Measurements from ENCODE around the gene MERTK. TPM values are rescaled to one million over a fixed set of nuclear protein-coding genes. Genes with fewer than 3 reads are reported as not detected.

MERTK gene
- total and polyA plus RNA-seq, 2 of the 13 experiments (the other 11 are each of a cell fraction or from before 2014, with no cell fraction given): 37.3 to 44.7 TPM

- in situ Hi-C loops (cut with HindIII; ENCODE audit: extremely low pct_ligation_motif_present, low pct_unique_long_range_greater_than_20kb): no loop called here
- intact Hi-C loops (cut with micrococcal nuclease; ENCODE audit: unreplicated experiment): no loop called here
- POLR2A ChIA-PET: no interaction called here
- H3K36me3 ChIP-seq (replicated peaks in 1 of 2; ENCODE audit: control insufficient read depth in 1 of 2, insufficient read depth in 2 of 2, low read length in 2 of 2): peaks cover 27 to 79% of the 10 kb centered on the region in 2 experiments
- H3K4me1 ChIP-seq (ENCODE audit: insufficient read depth, low read length): no peaks in the 10 kb centered on the region
- no peak overlapping the region for H3K4me3 ChIP-seq (replicated peaks in 1 of 3; ENCODE audit: insufficient read depth in 1 of 3, low read depth in 2 of 3, low read length in 3 of 3)
- TSS peak; percentile 4 for BruUV-seq (replicated peaks)
- TF ChIP-seq MAFK (conservative IDR thresholded peaks at IDR 0.05 in 1 of 2, IDR thresholded peaks at IDR 0.05 in 1 of 2; ENCODE audit: low read length in 2 of 2): peak; percentile 90 to 95
- TF ChIP-seq ZSCAN20 (CRISPR knock-in tag; IDR thresholded peaks at IDR 0.05; ENCODE audit: borderline replicate concordance): no peak
- peak; percentile 92 for TF ChIP-seq MAFF (IDR thresholded peaks at IDR 0.05; ENCODE audit: low read depth, low read length)
- TF ChIP-seq ZNF549 (CRISPR knock-in tag; IDR thresholded peaks at IDR 0.05): no peak
- no peak overlapping the region for H3K9ac ChIP-seq (ENCODE audit: insufficient read depth, low read depth, low read length)
- no peak for ATAC-seq
- H3K27me3 ChIP-seq (ENCODE audit: control insufficient read depth in 1 of 2, insufficient read depth in 2 of 2, low read length in 2 of 2): no peaks in the 10 kb centered on the region
- H3K27ac ChIP-seq (ENCODE audit: extremely low read length, insufficient read depth, low read length): no peak overlapping the region
- FAIRE-seq: no peak
- no peaks in the 10 kb centered on the region for H4K20me1 ChIP-seq (ENCODE audit: insufficient read depth, low read length)
- CTCF ChIA-PET (ENCODE audit: low intra/inter-chr PET ratio, low total read pairs): no interaction called here
- no peak for DNase-seq (ENCODE audit: low spot score)
- H3K9me3 ChIP-seq (ENCODE audit: low read length): no peaks in the 10 kb centered on the region
- H3K79me2 ChIP-seq (ENCODE audit: insufficient read depth, low read length): no peaks in the 10 kb centered on the region
- 71% methylated on average over 2 of the region's 2 CpGs for WGBS (ENCODE audit: low lambda C conversion rate)
- no peak overlapping the region for H2AFZ ChIP-seq (ENCODE audit: low read length)
- no peak overlapping the region for H3K4me2 ChIP-seq (ENCODE audit: low read depth, low read length)
These were observed 110.6 kb downstream of the MERTK start for GRCh38 chr2:112008910-112009485.

DNA sequence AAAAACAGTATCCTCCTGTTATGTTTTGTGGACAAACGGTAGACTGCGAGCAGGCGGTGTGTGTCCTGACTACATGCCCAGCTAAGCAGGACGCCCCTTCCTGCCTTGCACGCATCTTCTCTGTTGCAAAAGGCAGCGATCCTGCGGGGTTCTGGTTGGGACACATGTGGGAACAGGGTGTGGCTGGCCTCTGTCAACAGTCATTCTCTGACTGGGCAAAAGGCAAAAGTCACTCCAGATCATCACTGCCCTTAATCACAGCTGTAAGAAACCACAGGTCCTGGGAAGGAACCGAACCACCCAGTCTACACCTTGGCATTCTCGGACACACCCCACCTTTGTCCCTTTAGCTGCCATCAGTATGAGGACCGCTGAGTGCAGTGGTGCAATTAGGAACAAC lies 112.3 kb downstream of the MERTK start:
- intact Hi-C loops (cut with micrococcal nuclease; ENCODE audit: unreplicated experiment): no loop called here
- BruUV-seq (replicated peaks): no TSS peak

More for the DNA sequence above, 112.3 kb downstream of the MERTK start:
- no peak for DNase-seq (ENCODE audit: low spot score)
- ChIA-PET POLR2A (no interaction called here), CTCF (ENCODE audit: low intra/inter-chr PET ratio, low total read pairs) (no interaction called here)
- Histone ChIP-seq H3K4me2 (ENCODE audit: low read depth, low read length) (no peak overlapping the region), H3K9ac (ENCODE audit: insufficient read depth, low read depth, low read length) (no peak overlapping the region), H3K4me3 (replicated peaks in 1 of 3; ENCODE audit: insufficient read depth in 1 of 3, low read depth in 2 of 3, low read length in 3 of 3) (no peak overlapping the region), H3K9me3 (ENCODE audit: low read length) (no peaks in the 10 kb centered on the region), H3K4me1 (ENCODE audit: insufficient read depth, low read length) (no peaks in the 10 kb centered on the region), H3K36me3 (replicated peaks in 1 of 2; ENCODE audit: control insufficient read depth in 1 of 2, insufficient read depth in 2 of 2, low read length in 2 of 2) (peaks cover 27 to 77% of the 10 kb centered on the region in 2 experiments), H3K79me2 (ENCODE audit: insufficient read depth, low read length) (no peaks in the 10 kb centered on the region), H2AFZ (ENCODE audit: low read length) (no peak overlapping the region), H3K27me3 (ENCODE audit: control insufficient read depth in 1 of 2, insufficient read depth in 2 of 2, low read length in 2 of 2) (no peaks in the 10 kb centered on the region), H4K20me1 (ENCODE audit: insufficient read depth, low read length) (no peaks in the 10 kb centered on the region), H3K27ac (ENCODE audit: extremely low read length, insufficient read depth, low read length) (no peak overlapping the region)
- 96% methylated on average over 10 of the region's 10 CpGs for WGBS (ENCODE audit: low lambda C conversion rate)
- TF ChIP-seq, protein P1, sequence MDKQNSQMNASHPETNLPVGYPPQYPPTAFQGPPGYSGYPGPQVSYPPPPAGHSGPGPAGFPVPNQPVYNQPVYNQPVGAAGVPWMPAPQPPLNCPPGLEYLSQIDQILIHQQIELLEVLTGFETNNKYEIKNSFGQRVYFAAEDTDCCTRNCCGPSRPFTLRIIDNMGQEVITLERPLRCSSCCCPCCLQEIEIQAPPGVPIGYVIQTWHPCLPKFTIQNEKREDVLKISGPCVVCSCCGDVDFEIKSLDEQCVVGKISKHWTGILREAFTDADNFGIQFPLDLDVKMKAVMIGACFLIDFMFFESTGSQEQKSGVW (CRISPR knock-in tag; IDR thresholded peaks at IDR 0.05; ENCODE audit: borderline replicate concordance): no peak
- TF ChIP-seq RBM22 (optimal IDR thresholded peaks at IDR 0.05; ENCODE audit: low read length): peak; percentile 77
- no peak for TF ChIP-seq ZNF766 (CRISPR knock-in tag; IDR thresholded peaks at IDR 0.05; ENCODE audit: borderline replicate concordance)
- ATAC-seq: no peak
- FAIRE-seq: no peak
- in situ Hi-C loops (cut with HindIII; ENCODE audit: extremely low pct_ligation_motif_present, low pct_unique_long_range_greater_than_20kb): no loop called here
